NCI-H1694 (cell line): ENCODE data around the gene CYP21A2.
"Not testable (repeated sequence)": the region's sequence is repeated elsewhere in the genome, so short reads cannot be mapped to it uniquely, and the experiment has no call there.

ENCODE experiments used
- DNase-seq: peaks from one replicate; lab custom pipeline; 2025; lab: John Stamatoyannopoulos, UW

CYP21A2 gene

GRCh38 chr6:32035283-32036013 lies 2.8 kb upstream of the CYP21A2 start:
- DNase-seq, result not testable (repeated sequence)

- DNase-seq, result not testable (repeated sequence)
Measured at GRCh38 chr6:32037136-32037535, 1.1 kb upstream of the CYP21A2 start.

DNA sequence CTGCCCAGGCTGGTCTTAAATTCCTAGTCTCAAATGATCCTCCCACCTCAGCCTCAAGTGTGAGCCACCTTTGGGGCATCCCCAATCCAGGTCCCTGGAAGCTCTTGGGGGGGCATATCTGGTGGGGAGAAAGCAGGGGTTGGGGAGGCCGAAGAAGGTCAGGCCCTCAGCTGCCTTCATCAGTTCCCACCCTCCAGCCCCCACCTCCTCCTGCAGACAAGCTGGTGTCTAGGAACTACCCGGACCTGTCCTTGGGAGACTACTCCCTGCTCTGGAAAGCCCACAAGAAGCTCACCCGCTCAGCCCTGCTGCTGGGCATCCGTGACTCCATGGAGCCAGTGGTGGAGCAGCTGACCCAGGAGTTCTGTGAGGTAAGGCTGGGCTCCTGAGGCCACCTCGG lies 663 bp downstream of the CYP21A2 start:
- not testable (repeated sequence) for DNase-seq

DNA sequence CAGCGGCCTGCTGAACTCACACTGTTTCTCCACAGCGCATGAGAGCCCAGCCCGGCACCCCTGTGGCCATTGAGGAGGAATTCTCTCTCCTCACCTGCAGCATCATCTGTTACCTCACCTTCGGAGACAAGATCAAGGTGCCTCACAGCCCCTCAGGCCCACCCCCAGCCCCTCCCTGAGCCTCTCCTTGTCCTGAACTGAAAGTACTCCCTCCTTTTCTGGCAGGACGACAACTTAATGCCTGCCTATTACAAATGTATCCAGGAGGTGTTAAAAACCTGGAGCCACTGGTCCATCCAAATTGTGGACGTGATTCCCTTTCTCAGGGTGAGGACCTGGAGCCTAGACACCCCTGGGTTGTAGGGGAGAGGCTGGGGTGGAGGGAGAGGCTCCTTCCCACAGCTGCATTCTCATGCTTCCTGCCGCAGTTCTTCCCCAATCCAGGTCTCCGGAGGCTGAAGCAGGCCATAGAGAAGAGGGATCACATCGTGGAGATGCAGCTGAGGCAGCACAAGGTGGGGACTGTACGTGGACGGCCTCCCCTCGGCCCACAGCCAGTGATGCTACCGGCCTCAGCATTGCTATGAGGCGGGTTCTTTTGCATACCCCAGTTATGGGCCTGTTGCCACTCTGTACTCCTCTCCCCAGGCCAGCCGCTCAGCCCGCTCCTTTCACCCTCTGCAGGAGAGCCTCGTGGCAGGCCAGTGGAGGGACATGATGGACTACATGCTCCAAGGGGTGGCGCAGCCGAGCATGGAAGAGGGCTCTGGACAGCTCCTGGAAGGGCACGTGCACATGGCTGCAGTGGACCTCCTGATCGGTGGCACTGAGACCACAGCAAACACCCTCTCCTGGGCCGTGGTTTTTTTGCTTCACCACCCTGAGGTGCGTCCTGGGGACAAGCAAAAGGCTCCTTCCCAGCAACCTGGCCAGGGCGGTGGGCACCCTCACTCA lies 1.4 kb downstream of the CYP21A2 start:
- DNase-seq, result not testable (repeated sequence)

DNA sequence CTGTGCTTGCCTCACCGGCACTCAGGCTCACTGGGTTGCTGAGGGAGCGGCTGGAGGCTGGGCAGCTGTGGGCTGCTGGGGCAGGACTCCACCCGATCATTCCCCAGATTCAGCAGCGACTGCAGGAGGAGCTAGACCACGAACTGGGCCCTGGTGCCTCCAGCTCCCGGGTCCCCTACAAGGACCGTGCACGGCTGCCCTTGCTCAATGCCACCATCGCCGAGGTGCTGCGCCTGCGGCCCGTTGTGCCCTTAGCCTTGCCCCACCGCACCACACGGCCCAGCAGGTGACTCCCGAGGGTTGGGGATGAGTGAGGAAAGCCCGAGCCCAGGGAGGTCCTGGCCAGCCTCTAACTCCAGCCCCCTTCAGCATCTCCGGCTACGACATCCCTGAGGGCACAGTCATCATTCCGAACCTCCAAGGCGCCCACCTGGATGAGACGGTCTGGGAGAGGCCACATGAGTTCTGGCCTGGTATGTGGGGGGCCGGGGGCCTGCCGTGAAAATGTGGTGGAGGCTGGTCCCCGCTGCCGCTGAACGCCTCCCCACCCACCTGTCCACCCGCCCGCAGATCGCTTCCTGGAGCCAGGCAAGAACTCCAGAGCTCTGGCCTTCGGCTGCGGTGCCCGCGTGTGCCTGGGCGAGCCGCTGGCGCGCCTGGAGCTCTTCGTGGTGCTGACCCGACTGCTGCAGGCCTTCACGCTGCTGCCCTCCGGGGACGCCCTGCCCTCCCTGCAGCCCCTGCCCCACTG lies 2.3 kb downstream of the CYP21A2 start:
- not testable (repeated sequence) for DNase-seq

GRCh38 chr6:32041050-32041321 lies 2.8 kb downstream of the CYP21A2 start:
- not testable (repeated sequence) for DNase-seq

- DNase-seq, result not testable (repeated sequence)
Measured at GRCh38 chr6:32041385-32041784, 3.2 kb downstream of the CYP21A2 start.

- not testable (repeated sequence) for DNase-seq
Measured at GRCh38 chr6:32042276-32042675, 4.1 kb downstream of the CYP21A2 start.

- not testable (repeated sequence) for DNase-seq
Measured at GRCh38 chr6:32043589-32044380, 5.6 kb downstream of the CYP21A2 start.

- not testable (repeated sequence) for DNase-seq
Measured at GRCh38 chr6:32044916-32045315, 6.7 kb downstream of the CYP21A2 start.

DNA sequence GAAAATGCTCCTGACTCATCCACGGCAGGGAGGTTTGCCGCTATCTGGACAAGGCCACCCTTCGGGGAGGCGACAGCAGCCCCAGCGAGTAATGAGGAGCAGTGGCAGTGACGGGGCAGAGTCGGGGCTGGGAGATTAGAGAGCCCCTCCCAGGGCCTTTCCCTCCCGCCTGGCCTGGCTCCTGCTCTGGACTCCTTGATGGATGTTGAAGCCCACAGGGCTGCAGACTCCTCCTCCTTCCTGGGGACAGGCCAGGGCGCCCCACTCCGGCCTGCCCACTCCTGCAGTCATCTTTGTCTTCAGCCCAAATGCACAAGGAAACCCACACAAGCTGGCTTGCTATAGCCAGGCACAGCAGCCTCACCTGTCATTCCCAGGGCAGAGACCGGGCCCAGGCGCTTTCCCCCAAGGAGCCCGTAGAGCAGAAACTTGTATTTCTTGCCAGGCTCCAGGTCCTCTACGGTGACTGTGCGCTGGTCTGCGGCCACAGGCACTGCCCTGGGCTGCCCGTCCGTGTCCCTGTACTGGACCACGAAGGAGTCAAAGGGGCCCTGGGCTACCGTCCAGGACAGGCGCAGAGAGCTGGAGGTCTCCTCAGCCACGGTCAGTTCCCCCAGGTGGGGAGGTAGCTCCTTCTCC lies 7.7 kb downstream of the CYP21A2 start:
- no peak for DNase-seq

DNA sequence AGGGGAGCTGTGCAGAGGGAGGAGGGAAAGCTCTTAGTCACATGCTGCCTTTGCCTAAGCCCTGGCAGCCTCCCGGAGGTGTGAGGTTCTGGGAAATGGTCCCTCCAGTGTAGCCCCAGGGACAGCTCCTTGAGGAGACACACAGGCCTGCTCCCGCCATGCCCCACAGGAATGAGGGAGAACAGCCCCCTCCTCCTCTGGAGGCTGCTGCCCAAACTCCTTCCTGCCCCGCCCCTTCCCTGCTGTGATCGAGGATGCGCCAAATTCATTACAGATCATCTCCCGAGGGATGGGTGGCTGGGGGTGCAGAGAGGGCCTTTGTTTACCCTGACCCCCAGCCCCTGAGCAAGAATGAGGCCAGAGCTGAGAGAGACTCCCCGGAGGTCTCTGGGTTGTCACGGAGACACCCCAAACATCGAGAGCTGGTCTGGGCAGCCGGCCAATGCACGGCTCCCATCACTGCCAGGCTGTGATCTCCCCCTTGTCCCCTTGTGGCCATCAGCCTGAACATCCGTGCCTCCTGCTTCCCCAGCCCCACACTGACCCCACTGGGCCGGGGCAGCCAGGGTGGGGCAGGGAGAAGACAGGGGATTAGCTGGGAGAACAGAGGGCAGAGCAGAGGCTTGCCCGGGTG lies 8.4 kb downstream of the CYP21A2 start:
- no peak for DNase-seq

GRCh38 chr6:32047084-32047478 lies 8.9 kb downstream of the CYP21A2 start:
- no peak for DNase-seq

- DNase-seq, result no peak
Measured at GRCh38 chr6:32047539-32047854, 9.3 kb downstream of the CYP21A2 start.

DNA sequence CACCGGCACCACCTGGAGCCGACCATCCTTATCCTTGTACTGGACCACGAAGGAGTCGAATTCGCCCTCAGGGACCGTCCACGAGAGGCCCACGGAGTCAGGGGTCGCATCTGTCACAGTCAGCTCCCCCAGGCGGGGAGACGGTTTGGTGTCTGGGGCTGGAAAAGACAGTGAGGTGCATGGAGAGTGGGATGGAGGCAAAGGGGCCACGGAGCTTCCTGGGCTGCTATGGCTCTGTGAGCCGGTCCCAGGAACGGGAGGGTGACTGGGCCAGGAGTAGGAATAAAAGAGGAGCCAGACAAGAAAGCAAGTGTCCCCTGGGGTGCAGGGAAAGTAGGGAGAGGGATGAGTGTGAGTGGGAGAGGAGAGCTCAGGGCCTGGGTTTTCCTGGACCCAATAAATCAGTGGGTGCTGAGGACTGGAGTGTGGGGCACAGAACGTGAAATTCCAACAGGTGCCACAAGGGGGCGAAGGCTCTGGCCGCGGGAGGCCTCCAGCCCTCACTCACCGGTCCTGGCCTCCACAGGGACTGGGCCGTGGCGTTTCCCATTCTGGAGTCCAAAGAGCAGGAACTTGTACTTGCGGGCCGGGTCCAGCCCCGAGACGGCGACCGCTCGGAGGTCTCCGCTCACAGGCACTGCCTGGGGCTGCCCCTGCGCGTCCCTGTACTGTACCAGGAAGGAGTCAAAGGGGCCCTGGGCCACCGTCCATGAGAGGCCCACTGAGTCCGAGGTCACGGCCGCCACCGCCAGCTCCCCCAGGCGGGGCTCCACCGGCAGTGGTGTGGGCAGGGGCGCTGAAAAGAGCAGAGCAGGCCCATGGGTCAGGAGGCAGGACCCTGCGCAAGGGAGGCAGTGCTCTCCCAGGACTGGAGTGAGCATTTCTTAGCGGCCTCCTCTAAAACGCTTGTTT lies 9.9 kb downstream of the CYP21A2 start:
- no peak for DNase-seq

- DNase-seq, result not testable (repeated sequence)
Measured at GRCh38 chr6:32049149-32049548, 10.9 kb downstream of the CYP21A2 start.

GRCh38 chr6:32049736-32050135 lies 11.5 kb downstream of the CYP21A2 start:
- DNase-seq, result not testable (repeated sequence)

DNA sequence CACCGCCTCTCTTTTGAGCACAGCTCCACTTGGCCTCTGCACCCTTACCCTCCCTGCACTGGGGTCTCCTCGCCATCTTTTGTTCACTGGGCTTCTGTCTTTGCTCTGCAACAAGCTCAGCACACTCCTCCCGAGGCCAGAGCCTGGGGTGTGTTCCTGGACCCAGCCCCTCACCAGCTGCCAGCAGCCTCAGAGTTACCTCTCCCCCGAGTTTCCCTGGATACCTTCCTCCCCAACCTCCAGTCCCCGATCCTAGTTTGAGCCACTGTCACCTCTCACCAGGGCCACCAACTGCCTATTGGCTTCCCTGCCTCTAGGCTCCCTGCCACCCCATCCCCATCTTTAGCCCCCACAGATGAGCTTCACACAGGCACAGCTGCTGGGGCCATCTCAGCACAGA lies 12.3 kb downstream of the CYP21A2 start:
- no peak for DNase-seq

DNA sequence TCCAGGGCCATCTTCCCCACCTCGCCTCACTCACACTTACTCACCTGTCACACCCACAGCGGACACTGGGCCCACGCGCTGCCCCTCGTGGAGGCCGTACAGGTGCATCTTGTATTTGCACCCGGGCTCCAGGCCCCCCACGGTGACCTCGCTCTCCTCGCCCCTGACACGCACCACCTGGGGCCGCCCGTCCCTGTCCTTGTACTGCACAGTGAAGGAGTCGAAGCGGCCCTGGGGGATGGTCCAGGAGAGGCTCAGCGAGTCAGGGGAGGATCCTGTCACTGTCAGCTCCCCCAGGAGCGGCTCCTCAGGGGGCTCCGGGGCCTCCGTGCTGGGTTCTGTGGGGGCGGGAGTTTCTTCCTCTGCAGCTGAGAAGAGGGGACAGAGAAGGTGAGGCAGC lies 14.4 kb downstream of the CYP21A2 start:
- DNase-seq, result not testable (repeated sequence)

- not testable (repeated sequence) for DNase-seq
Measured at GRCh38 chr6:32053314-32053713, 15.1 kb downstream of the CYP21A2 start.
